AG04450 (cell line): ENCODE results near the gene PRRT1B. TPM values are rescaled to one million over a fixed set of nuclear protein-coding genes. Genes with fewer than 3 reads are reported as not detected.

Source experiments
- CTCF ChIA-PET: fragments of 300-600, 350-600 bp; formaldehyde crosslinking; extraction: SDS; loops from one replicate; lab custom pipeline; 2022; ENCODE audit warnings: antibody characterized with exemption, inconsistent platforms; lab: Charles Lee
- POLR2A ChIA-PET: fragments of 350-600 bp; formaldehyde crosslinking; extraction: SDS; loops from one replicate; lab custom pipeline; 2021; ENCODE audit warnings: antibody characterized with exemption, inconsistent platforms; lab: Yijun Ruan, JAX
- DNase-seq: peaks from one replicate; pipeline ENCODE4 v3.0.0-alpha.2; 2011; ENCODE audit warnings: low read depth, low spot score
- H3K27ac ChIP-seq: one replicate; pipeline ENCODE4 v1.5.1; 2012; ENCODE audit warnings: low read depth, low read length, control low read depth
- H3K27me3 ChIP-seq: one replicate; pipeline ENCODE4 v1.6.0; 2012; ENCODE audit warnings: low read length; ENCODE audit not compliant: control insufficient read depth, insufficient read depth
- H3K4me3 ChIP-seq: 2 replicates; pipeline ENCODE4 v1.5.1; 2011; ENCODE audit warnings: mild to moderate bottlenecking, low read depth, low read length, control low read depth
- H3K9me3 ChIP-seq: 2 replicates; pipeline ENCODE4 v1.5.1; 2012; ENCODE audit warnings: low read length; ENCODE audit not compliant: control insufficient read depth, insufficient read depth
- CTCF ChIP-seq: IDR thresholded peaks from 2 replicates; pipeline ENCODE4 v1.5.1; 2011; ENCODE audit warnings: low read depth, low read length, control low read depth, inconsistent platforms
- polyA plus RNA-seq: library from polyadenylated mRNA; depleted of rRNA; stranded (reverse); fragments of >200 nt; gene quantifications from 2 replicates; pipeline ENCODE4 v1.2.3, GENCODE V29; 2011; rRNA removed

PRRT1B gene
- polyA plus RNA-seq, 1 experiment = not detected

DNA sequence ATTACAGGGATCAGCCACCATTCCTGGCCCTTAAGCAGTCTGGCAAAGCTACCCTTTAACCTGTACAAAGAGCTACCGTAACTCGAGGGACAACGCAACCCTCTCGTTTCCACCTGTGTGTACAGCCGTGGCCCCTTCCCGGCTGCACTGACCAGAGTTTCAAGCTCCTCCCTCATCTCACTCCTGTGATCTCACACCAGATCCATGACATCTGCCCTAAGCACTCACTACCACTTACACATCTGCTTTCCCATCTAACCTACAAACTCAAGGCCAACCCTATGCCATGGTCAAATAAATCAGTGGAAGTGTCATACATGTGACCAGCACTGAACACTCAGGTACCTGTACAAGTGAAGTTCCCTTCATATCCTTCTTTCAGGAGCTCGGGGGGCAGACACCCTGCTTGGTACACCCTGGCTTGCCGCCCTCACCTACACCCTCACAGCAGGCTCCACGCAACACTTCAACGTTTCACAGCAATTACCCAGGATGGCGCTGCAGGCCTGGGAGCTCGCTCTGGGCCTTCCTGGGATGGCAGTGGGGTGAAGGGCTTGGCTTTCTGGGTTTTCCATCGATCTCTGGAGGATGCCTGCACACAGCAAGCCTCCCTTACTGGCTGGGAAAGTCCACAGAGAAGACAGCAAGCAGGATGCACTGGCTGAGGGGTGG lies 61.7 kb downstream of the PRRT1B start:
- H3K4me3 ChIP-seq = no peak overlapping the region
- DNase-seq = no peak
- ChIA-PET POLR2A (interaction anchor here (0.7 kb wide), 1 partner anchor 29 kb away, joined by 4 read pairs; no protein-coding TSS in a partner anchor), CTCF (interaction anchor here (1.1 to 2.0 kb wide), 3 partner anchors 134 to 662 kb away, joined by 3 to 10 read pairs (median 5); no protein-coding TSS in a partner anchor)
- H3K27ac ChIP-seq = no peak overlapping the region
- H3K9me3 ChIP-seq = peaks cover 2% of the 10 kb centered on the region; the same call in 1 of the 2 replicates
- no peak for TF ChIP-seq CTCF
- H3K27me3 ChIP-seq = no peaks in the 10 kb centered on the region

- Histone ChIP-seq H3K9me3 (peaks cover 2% of the 10 kb centered on the region; the same call in 1 of the 2 replicates), H3K4me3 (no peak overlapping the region), H3K27ac (peak overlapping the region; percentile 97), H3K27me3 (no peaks in the 10 kb centered on the region)
- TF ChIP-seq CTCF = no peak
- CTCF ChIA-PET = interaction anchor here (2.0 kb wide), 1 partner anchor 133 kb away, joined by 10 read pairs; no protein-coding TSS in a partner anchor
- POLR2A ChIA-PET = interaction anchor here (0.7 kb wide), 1 partner anchor 28 kb away, joined by 3 read pairs; no protein-coding TSS in a partner anchor
- DNase-seq = no peak
Measured at GRCh38 chr9:131607591-131607990, 62.3 kb downstream of the PRRT1B start.

DNA sequence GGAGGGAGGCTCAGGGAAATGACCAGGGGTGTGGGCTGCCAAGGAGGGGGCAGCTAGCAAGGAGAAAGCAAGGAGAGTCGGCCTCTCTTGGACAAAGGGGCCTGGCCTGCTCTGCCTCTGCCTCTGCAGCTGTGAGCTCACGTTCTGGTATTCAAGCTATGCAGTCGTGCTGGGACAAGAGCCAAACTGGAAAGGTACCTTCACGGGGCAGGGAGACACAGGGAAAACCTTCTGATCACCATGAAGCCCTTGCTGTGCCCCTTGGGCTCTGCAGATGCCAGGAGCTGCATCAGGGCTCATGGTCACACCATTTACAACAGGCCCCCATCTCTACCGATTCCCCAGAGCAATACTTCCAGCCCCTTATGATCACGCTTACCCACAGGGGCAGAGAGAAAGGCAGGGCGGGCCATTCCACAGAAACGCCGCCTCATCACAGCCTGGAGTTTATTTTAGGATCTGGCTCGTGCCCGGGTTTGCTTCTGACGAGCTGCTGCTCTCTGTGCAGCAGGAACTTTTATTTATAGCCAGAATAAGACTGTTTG lies 63.2 kb downstream of the PRRT1B start:
- ChIA-PET POLR2A (interaction anchor here (0.6 to 2.6 kb wide), 9 partner anchors 17 to 235 kb away, joined by 3 to 15 read pairs (median 4); no protein-coding TSS in a partner anchor), CTCF (interaction anchor here (1.2 to 1.8 kb wide), 2 partner anchors 69 to 132 kb away, joined by 3 to 8 read pairs; no protein-coding TSS in a partner anchor)
- Histone ChIP-seq H3K4me3 (peak overlapping the region; percentile 41), H3K9me3 (peaks cover 2% of the 10 kb centered on the region; the same call in 1 of the 2 replicates), H3K27me3 (no peaks in the 10 kb centered on the region), H3K27ac (peak overlapping the region; percentile 97)
- DNase-seq = peak; percentile 68
- no peak for TF ChIP-seq CTCF

Other genes starting within 250 kb of the PRRT1B start
- gene PRRC2B, start 151.4 kb upstream of the PRRT1B start, polyA plus RNA-seq = 31.8 and 37.3 TPM in 2 replicates
- gene POMT1, start 42.6 kb upstream of the PRRT1B start, polyA plus RNA-seq = 23.8 and 23.9 TPM in 2 replicates
- 19.1 and 19.9 TPM in 2 replicates for gene UCK1, start 14.3 kb upstream of the PRRT1B start, polyA plus RNA-seq
- gene RAPGEF1, start 194.6 kb downstream of the PRRT1B start, polyA plus RNA-seq = 27.6 and 32.4 TPM in 2 replicates